Upper lobe of right lung (tissue), 1 donor: ENCODE data around the gene PTOV1. TPM values are rescaled to one million over a fixed set of nuclear protein-coding genes. Genes with fewer than 3 reads are reported as not detected.

Experiments used
- ATAC-seq: fragments of 200-7000 bp; cut with Tn5 transposase; one replicate; pipeline ENCODE4 v1.9.1; 2020; ENCODE audit warnings: mild to moderate bottlenecking, moderate library complexity
- DNase-seq: peaks from one replicate; pipeline ENCODE4 v3.0.0-alpha.2; 2020
- H3K27ac ChIP-seq: fragments of 200-600 bp; one replicate; pipeline ENCODE4 v1.8.0; 2022
- H3K27me3 ChIP-seq: fragments of 200-600 bp; one replicate; pipeline ENCODE4 v1.8.0; 2022; ENCODE audit warnings: mild to moderate bottlenecking
- H3K36me3 ChIP-seq: fragments of 200-600 bp; one replicate; pipeline ENCODE4 v1.8.0; 2022
- H3K4me1 ChIP-seq: fragments of 200-600 bp; one replicate; pipeline ENCODE4 v1.8.0; 2022
- H3K4me3 ChIP-seq: fragments of 200-600 bp; one replicate; pipeline ENCODE4 v1.8.0; 2022; ENCODE audit warnings: mild to moderate bottlenecking
- H3K9me3 ChIP-seq: fragments of 200-600 bp; one replicate; pipeline ENCODE4 v1.8.0; 2022
- intact Hi-C: fragments of 100-400 bp; cut with DNase I; formaldehyde crosslinking; loops from one replicate; pipeline ENCODE4 v1.11.0; 2022
- total RNA-seq: library from RNA; stranded (reverse); fragmentation: NEBNext Ultra II Directional; extraction: Animal tissue kit (Norgen Biotek cat#: 25700); gene quantifications from one replicate; pipeline ENCODE4 v1.2.1, GENCODE V29; 2021
- TF ChIP-seq, protein P1 (sequence below): fragments of 200-600 bp; IDR thresholded peaks from one replicate; pipeline ENCODE4 v1.8.0; 2022; ENCODE audit warnings: antibody characterized with exemption
- donor health status: DM: no; HTN: yes; CAD: no; lungs with severe emphysema.

Gene PTOV1
- total RNA-seq, 1 donor from 2014 or later = 104 TPM

DNA sequence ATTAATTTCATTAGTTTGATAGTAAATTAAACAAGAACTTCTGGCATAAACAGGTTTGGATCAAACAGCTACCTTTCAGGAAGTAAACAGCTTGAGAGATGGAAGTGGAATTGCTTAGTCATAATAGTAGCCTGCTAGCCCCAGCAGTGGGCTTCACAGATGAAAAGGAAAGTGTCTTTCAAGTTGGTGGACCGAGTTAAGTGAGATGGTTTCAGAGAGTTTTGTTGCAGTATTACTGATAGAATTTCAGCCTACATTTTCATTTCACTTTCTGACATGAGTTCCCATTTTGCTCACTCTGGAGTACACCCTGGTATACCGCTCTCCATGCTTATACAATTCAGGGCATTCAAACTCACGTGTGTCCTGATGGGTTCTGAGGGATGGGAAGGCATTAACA, 2.0 kb upstream of the PTOV1 start:
- Histone ChIP-seq H3K36me3 (no peaks in the 10 kb centered on the region), H3K4me1 (peaks cover 27% of the 10 kb centered on the region), H3K4me3 (no peak overlapping the region), H3K27ac (no peak overlapping the region), H3K9me3 (peaks cover 4% of the 10 kb centered on the region), H3K27me3 (no peaks in the 10 kb centered on the region)
- intact Hi-C loops = no loop called here
- no peak for DNase-seq
- TF ChIP-seq, protein P1, sequence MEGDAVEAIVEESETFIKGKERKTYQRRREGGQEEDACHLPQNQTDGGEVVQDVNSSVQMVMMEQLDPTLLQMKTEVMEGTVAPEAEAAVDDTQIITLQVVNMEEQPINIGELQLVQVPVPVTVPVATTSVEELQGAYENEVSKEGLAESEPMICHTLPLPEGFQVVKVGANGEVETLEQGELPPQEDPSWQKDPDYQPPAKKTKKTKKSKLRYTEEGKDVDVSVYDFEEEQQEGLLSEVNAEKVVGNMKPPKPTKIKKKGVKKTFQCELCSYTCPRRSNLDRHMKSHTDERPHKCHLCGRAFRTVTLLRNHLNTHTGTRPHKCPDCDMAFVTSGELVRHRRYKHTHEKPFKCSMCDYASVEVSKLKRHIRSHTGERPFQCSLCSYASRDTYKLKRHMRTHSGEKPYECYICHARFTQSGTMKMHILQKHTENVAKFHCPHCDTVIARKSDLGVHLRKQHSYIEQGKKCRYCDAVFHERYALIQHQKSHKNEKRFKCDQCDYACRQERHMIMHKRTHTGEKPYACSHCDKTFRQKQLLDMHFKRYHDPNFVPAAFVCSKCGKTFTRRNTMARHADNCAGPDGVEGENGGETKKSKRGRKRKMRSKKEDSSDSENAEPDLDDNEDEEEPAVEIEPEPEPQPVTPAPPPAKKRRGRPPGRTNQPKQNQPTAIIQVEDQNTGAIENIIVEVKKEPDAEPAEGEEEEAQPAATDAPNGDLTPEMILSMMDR = no peak
- ATAC-seq = no peak

DNA sequence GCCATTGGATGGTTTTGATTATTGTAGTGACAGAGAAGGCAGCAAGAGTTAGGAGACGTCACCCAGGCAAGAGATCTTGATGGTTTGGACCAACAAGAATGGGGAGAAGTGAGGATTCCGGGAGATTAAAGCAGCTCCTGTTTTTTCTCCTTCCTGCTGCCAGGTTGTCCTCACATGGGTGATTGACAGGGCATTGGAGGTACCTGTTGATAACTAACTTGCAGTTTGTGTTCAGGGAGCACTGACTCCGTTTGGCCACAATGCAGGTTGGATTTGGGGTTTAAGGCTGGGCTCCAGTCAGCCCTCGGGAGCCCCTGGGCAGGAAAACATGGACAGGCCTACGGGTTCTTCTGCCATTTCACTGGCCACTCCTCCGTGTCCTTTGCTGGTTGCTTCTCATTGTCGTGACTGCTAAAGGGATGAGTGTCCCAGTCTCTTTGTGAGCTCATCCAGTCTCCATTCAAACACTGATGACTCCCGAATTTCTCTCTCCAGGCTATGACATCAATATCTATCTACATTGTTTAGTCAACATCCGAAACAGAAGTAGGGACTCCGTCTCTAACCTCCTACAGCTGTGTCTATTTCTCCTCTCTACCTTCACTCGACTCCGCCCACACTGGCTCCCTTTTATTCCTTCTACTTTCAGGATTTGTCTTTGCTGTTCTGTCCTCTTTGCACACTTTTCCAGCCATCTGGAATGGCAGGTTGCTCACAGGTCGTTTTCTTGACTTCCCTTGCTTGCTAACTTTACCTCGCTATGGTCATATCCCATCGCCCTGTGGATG, 1.3 kb upstream of the PTOV1 start:
- intact Hi-C loops = no loop called here
- H3K27me3 ChIP-seq = no peaks in the 10 kb centered on the region
- no peak for ATAC-seq
- peaks cover 4% of the 10 kb centered on the region for H3K9me3 ChIP-seq
- peak overlapping the region; percentile 96 for H3K4me3 ChIP-seq
- no peak for DNase-seq
- H3K27ac ChIP-seq = peak overlapping the region; percentile 99
- peaks cover 27% of the 10 kb centered on the region for H3K4me1 ChIP-seq
- TF ChIP-seq, protein P1 = no peak
- peaks cover 3% of the 10 kb centered on the region for H3K36me3 ChIP-seq

DNA sequence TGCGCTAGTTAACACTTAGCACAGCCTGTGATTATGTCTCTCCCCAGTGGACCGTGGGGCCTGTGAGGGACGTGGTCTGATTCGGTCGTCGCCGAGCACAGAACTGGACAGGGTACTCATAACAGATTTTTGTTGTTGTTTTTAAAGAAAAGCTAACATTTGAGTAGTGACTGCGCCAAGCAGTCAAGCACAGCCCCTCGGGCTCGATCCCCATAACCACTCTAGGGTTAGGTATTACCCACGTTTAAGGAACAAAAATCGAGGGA, 805 bp upstream of the PTOV1 start:
- Histone ChIP-seq H3K4me3 (peak overlapping the region; percentile 96), H3K27ac (peak overlapping the region; percentile 99), H3K36me3 (peaks cover 9% of the 10 kb centered on the region), H3K27me3 (no peaks in the 10 kb centered on the region), H3K9me3 (peaks cover 4% of the 10 kb centered on the region), H3K4me1 (peaks cover 27% of the 10 kb centered on the region)
- TF ChIP-seq, protein P1 = no peak
- ATAC-seq (no peak), DNase-seq (no peak)
- intact Hi-C loops = no loop called here

DNA sequence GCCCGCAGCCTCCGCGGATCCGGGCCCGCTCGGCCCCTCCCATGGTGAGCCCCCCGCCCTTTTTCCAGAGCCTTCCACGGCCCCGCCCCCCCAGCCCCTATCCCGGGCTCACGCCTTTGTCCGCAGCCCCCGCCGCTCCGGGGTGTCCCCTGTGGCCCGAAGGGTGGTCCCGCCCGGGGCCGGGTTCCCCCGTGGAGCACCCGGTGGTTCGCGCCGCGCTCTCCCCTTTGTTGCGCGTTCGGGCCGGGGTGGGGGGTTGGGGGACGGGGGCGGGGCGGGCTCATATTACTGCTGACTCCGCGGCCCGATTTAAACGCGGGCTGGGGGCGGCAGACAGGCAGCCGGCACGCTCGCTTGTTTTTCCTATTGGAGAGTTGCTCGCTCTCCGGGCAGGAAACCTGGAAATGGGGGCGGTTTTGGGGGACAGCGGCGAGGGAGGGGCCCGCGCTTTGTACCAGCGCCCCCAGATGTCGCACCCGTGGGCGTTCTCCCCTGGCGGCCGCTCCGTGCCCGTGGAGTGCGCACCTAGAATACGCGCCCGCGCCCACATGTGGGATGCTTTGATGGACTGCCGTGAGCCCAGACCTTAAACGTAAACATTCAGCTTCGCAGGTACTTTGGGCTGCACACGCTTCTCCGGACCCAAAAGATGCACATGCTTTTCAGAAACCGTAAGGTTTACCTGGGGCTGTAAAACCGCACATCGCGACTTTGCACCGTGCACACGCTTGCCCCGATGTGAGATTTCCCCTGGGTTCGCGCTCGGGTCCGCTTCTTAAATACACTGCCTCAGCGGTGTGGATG, 699 bp downstream of the PTOV1 start:
- Histone ChIP-seq H3K27ac (peak overlapping the region; percentile 99), H3K36me3 (peaks cover 12% of the 10 kb centered on the region), H3K4me3 (peak overlapping the region; percentile 96), H3K4me1 (peaks cover 27% of the 10 kb centered on the region), H3K27me3 (no peaks in the 10 kb centered on the region), H3K9me3 (peaks cover 4% of the 10 kb centered on the region)
- DNase-seq (no peak), ATAC-seq (no peak)
- intact Hi-C loops = no loop called here
- TF ChIP-seq, protein P1 = no peak

DNA sequence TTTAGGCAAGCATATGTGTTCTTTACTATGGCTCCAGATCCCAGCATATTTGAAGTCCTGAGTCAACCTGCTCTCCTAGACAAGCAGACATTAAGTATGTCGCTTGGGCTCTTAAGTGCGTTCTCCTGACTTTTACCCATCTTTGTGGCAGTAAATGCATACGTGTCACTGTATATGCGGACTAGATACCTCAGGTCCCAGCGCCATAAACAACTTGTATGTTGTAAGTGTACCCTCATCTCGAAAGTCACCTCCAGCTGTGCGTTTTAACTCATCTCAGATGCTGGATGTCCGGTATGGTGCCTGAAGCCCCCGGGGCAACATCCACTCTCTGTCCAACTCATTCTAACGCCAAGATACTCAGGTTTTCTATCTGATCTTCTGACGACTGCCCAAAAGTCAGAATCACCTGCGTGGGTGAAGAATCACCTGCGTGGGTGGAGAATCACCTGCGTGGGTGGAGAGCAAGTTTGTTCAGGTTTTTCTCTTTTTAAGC, 1.7 kb downstream of the PTOV1 start:
- Histone ChIP-seq H3K9me3 (peaks cover 4% of the 10 kb centered on the region), H3K27ac (no peak overlapping the region), H3K4me3 (peak overlapping the region; percentile 96), H3K4me1 (peaks cover 27% of the 10 kb centered on the region), H3K27me3 (no peaks in the 10 kb centered on the region), H3K36me3 (peaks cover 22% of the 10 kb centered on the region)
- TF ChIP-seq, protein P1 = no peak
- intact Hi-C loops = no loop called here
- DNase-seq = no peak
- ATAC-seq = no peak
